ENCODE results near the gene ARL13A. TPM values are rescaled to one million over a fixed set of nuclear protein-coding genes. Genes with fewer than 3 reads are reported as not detected.

Gene ARL13A
- total and polyA plus RNA-seq, 2 of the 8 experiments (the other 6 are each of a cell fraction or from before 2014, with no cell fraction given): not detected

- no peaks in the 10 kb centered on the region for H3K79me2 ChIP-seq (ENCODE audit: control insufficient read depth in 1 of 2, insufficient read depth in 2 of 2, low read length in 2 of 2)
- no peak overlapping the region for H2BK20ac ChIP-seq (ENCODE audit: low read length)
- no peak overlapping the region for H2BK12ac ChIP-seq (ENCODE audit: low read depth, low read length)
- H3K4ac ChIP-seq (replicated peaks; ENCODE audit: insufficient read length, low read depth, low read length): no peak overlapping the region
- no peak overlapping the region for H3K18ac ChIP-seq (ENCODE audit: extremely low read depth, low read length)
- H3K9me3 ChIP-seq (ENCODE audit: insufficient read depth in 2 of 2, low read depth in 1 of 2, low read length in 1 of 2): no peaks in the 10 kb centered on the region
- H2BK15ac ChIP-seq (ENCODE audit: low read length): no peak overlapping the region
- H3K4me1 ChIP-seq (replicated peaks in 1 of 4; ENCODE audit: control insufficient read depth in 3 of 4, insufficient read depth in 4 of 4, low read length in 3 of 4): no peaks in the 10 kb centered on the region
- H3K23me2 ChIP-seq (ENCODE audit: low read depth, low read length): no peaks in the 10 kb centered on the region
- H3K14ac ChIP-seq (ENCODE audit: insufficient read length): no peak overlapping the region
- H3K4me2 ChIP-seq (ENCODE audit: insufficient read depth in 1 of 2, low read depth in 2 of 2, low read length in 2 of 2): no peak overlapping the region
- H3K27ac ChIP-seq (ENCODE audit: low read depth, low read length): no peak overlapping the region
- ChIA-PET POLR2A (ENCODE audit: partially characterized antibody) (no interaction called here), CTCF (ENCODE audit: partially characterized antibody) (no interaction called here)
- H3K79me1 ChIP-seq (ENCODE audit: low read depth, low read length): no peaks in the 10 kb centered on the region
- no peak overlapping the region for H3K4me3 ChIP-seq (ENCODE audit: extremely low read depth in 1 of 4, insufficient read depth in 2 of 4, low read depth in 3 of 4, low read length in 4 of 4)
- H4K20me1 ChIP-seq (replicated peaks in 1 of 2; ENCODE audit: control insufficient read depth in 1 of 2, insufficient read depth in 2 of 2, low read length in 2 of 2): no peaks in the 10 kb centered on the region
- no peak overlapping the region for H2AK5ac ChIP-seq (ENCODE audit: low read depth, low read length)
- no peak overlapping the region for H2AFZ ChIP-seq (ENCODE audit: low read length)
- H3K36me3 ChIP-seq (ENCODE audit: control insufficient read depth in 2 of 4, insufficient read depth in 4 of 4, low read length in 3 of 4): no peaks in the 10 kb centered on the region; a peak in 1 of 8 replicates
- FAIRE-seq: no peak
- H2BK120ac ChIP-seq (replicated peaks; ENCODE audit: low read depth, low read length): no peak overlapping the region
- no peak for DNase-seq (ENCODE audit: low read depth in 1 of 2, low spot score in 2 of 2)
- no peak overlapping the region for H3K23ac ChIP-seq (ENCODE audit: insufficient read length)
- H4K91ac ChIP-seq (replicated peaks; ENCODE audit: insufficient read length, low read length): no peak overlapping the region
- H3K56ac ChIP-seq (replicated peaks; ENCODE audit: insufficient read length, low read depth, low read length): no peak overlapping the region
- no peak overlapping the region for H2BK5ac ChIP-seq (ENCODE audit: low read depth, low read length)
- H3K9ac ChIP-seq (replicated peaks in 1 of 4; ENCODE audit: extremely low read depth in 1 of 4, low read depth in 3 of 4, low read length in 3 of 4): no peak overlapping the region
- WGBS, 2 experiments (ENCODE audit: extremely low coverage in 1 of 2, insufficient coverage in 1 of 2, insufficient read length in 1 of 2, insufficient replicate concordance in 2 of 2, low coverage in 1 of 2, low lambda C conversion rate in 2 of 2, missing lambda C conversion rate in 1 of 2): 89% methylated on average over 2 of the region's 2 CpGs; no CpG with 5 or more reads in 1 of the 2 experiments
- H3K27me3 ChIP-seq (replicated peaks in 1 of 4; ENCODE audit: control insufficient read depth in 3 of 4, extremely low read depth in 1 of 4, insufficient read depth in 3 of 4, low read length in 3 of 4): no peaks in the 10 kb centered on the region
- H4K8ac ChIP-seq (ENCODE audit: extremely low read depth, insufficient read depth, low read length): no peak overlapping the region
- H4K5ac ChIP-seq (ENCODE audit: insufficient read length, low read depth, low read length): no peak overlapping the region
- no peak for TF ChIP-seq PHF8 (conservative IDR thresholded peaks at IDR 0.05; ENCODE audit: low read depth, low read length)
- TF ChIP-seq YY1 (IDR thresholded peaks at IDR 0.05; ENCODE audit: low read depth, low read length): no peak
- TF ChIP-seq BRCA1 (IDR thresholded peaks at IDR 0.05; ENCODE audit: low read depth, low read length): no peak
- TF ChIP-seq, protein P1, sequence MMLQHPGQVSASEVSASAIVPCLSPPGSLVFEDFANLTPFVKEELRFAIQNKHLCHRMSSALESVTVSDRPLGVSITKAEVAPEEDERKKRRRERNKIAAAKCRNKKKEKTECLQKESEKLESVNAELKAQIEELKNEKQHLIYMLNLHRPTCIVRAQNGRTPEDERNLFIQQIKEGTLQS (IDR thresholded peaks at IDR 0.05; ENCODE audit: insufficient read depth, low read depth, low read length): no peak
- TF ChIP-seq TCF12 (IDR thresholded peaks at IDR 0.05; ENCODE audit: low read depth, low read length): no peak
- no peak for TF ChIP-seq ZNF274 (IDR thresholded peaks at IDR 0.05; ENCODE audit: borderline replicate concordance, extremely low read depth, low read length)
- TF ChIP-seq BACH1 (IDR thresholded peaks at IDR 0.05; ENCODE audit: low read length): no peak
- no peak for TF ChIP-seq RXRA (IDR thresholded peaks at IDR 0.05; ENCODE audit: insufficient read depth, low read depth, low read length)
- no peak for TF ChIP-seq TBP (IDR thresholded peaks at IDR 0.05; ENCODE audit: low read depth, low read length)
- TF ChIP-seq TAF1 (IDR thresholded peaks at IDR 0.05; ENCODE audit: low read depth, low read length): no peak
- no peak for TF ChIP-seq SIX5 (IDR thresholded peaks at IDR 0.05; ENCODE audit: low read depth, low read length)
- no peak for TF ChIP-seq HDAC2 (IDR thresholded peaks at IDR 0.05; ENCODE audit: borderline replicate concordance in 1 of 2, low read depth in 2 of 2, low read length in 2 of 2)
- TF ChIP-seq USF2 (IDR thresholded peaks at IDR 0.05; ENCODE audit: low read length): no peak
- no peak for TF ChIP-seq CEBPB (IDR thresholded peaks at IDR 0.05; ENCODE audit: low read depth, low read length)
Observed at GRCh38 chrX:100999451-100999850, 29.9 kb downstream of the ARL13A start.

All from H1 (cell line).